T-helper 2 cell (primary cell): ENCODE measurements around the gene TADA1.
"Not testable (repeated sequence)": the region's sequence is repeated elsewhere in the genome, so short reads cannot be mapped to it uniquely, and the experiment has no call there.

ENCODE experiments used
- DNase-seq, 5 experiments: peaks; one replicate each; pipeline versions ENCODE4 v3.0.0 to v3.0.0-alpha.2; 2012 to 2022

Gene TADA1

GRCh38 chr1:166843769-166844596 lies 32.1 kb downstream of the TADA1 start:
- no peak for DNase-seq

- DNase-seq, result no peak
Observed at GRCh38 chr1:166843322-166843721, 32.7 kb downstream of the TADA1 start.

- DNase-seq, result no peak
Observed at GRCh38 chr1:166840309-166841274, 35.5 kb downstream of the TADA1 start.

GRCh38 chr1:166839600-166840308 lies 36.3 kb downstream of the TADA1 start:
- DNase-seq, result peak; percentile 40 to 70 (median 50)

- peak; percentile 59 to 92 (median 73) for DNase-seq
Observed at GRCh38 chr1:166838766-166839599, 37.1 kb downstream of the TADA1 start, which contains the start of gene POGK. Gene POGK (plus strand): TSS chr1:166839475. CDS start chr1:166840957, 1,482 bp downstream.

GRCh38 chr1:166836733-166837132 lies 39.3 kb downstream of the TADA1 start:
- DNase-seq, result no peak

- not testable (repeated sequence) for DNase-seq
Observed at GRCh38 chr1:166829762-166830161, 46.3 kb downstream of the TADA1 start.

GRCh38 chr1:166827426-166827825 lies 48.6 kb downstream of the TADA1 start:
- DNase-seq, result no peak

- no peak for DNase-seq
Observed at GRCh38 chr1:166822385-166822784, 53.7 kb downstream of the TADA1 start.

- no peak for DNase-seq
Observed at GRCh38 chr1:166819974-166820373, 56.1 kb downstream of the TADA1 start.

GRCh38 chr1:166814611-166815010 lies 61.5 kb downstream of the TADA1 start:
- no peak for DNase-seq

- no peak for DNase-seq
Observed at GRCh38 chr1:166813508-166814223, 62.4 kb downstream of the TADA1 start.

GRCh38 chr1:166811691-166812090 lies 64.4 kb downstream of the TADA1 start:
- no peak for DNase-seq

GRCh38 chr1:166808952-166809351 lies 67.1 kb downstream of the TADA1 start:
- DNase-seq, result no peak
